ENCODE results near the gene LUZP1. TPM values are rescaled to one million over a fixed set of nuclear protein-coding genes. Genes with fewer than 3 reads are reported as not detected.
"Not testable (repeated sequence)": the region's sequence is repeated elsewhere in the genome, so short reads cannot be mapped to it uniquely, and the experiment has no call there.

LUZP1 gene
- total RNA-seq, 1 donor from 2014 or later = 27.1 TPM

DNA sequence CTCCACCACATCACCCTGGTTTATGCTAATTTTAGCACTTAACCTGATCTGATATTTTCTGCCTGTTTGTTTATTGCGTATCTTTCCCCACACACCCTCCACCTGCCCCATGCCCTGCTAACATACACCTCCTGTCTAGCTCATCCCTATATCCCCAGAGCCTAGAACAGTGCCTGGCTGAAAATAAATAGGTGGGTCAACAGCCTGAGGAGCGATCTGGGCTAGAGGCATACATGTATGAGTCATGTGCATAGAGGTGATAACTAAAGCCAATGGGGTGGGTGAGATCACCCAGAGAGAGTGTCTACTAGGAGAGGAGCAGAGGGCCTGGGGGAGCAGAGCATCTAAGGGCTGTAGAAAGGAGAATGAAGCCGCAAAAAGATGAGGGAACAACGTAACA is 46.0 kb upstream of the LUZP1 start:
- Histone ChIP-seq H3K36me3 (ENCODE audit: control insufficient read depth, insufficient read depth, low read length) (no peaks in the 10 kb centered on the region), H3K27me3 (ENCODE audit: control insufficient read depth, insufficient read depth, low read length) (peaks cover 28% of the 10 kb centered on the region), H3K4me3 (ENCODE audit: low read depth, low read length) (no peak overlapping the region)
- no peak for DNase-seq (ENCODE audit: low read depth)
- TF ChIP-seq, protein P1, sequence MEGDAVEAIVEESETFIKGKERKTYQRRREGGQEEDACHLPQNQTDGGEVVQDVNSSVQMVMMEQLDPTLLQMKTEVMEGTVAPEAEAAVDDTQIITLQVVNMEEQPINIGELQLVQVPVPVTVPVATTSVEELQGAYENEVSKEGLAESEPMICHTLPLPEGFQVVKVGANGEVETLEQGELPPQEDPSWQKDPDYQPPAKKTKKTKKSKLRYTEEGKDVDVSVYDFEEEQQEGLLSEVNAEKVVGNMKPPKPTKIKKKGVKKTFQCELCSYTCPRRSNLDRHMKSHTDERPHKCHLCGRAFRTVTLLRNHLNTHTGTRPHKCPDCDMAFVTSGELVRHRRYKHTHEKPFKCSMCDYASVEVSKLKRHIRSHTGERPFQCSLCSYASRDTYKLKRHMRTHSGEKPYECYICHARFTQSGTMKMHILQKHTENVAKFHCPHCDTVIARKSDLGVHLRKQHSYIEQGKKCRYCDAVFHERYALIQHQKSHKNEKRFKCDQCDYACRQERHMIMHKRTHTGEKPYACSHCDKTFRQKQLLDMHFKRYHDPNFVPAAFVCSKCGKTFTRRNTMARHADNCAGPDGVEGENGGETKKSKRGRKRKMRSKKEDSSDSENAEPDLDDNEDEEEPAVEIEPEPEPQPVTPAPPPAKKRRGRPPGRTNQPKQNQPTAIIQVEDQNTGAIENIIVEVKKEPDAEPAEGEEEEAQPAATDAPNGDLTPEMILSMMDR (IDR thresholded peaks at IDR 0.05; ENCODE audit: insufficient read depth, low read length, poor library complexity, severe bottlenecking) = no peak

DNA sequence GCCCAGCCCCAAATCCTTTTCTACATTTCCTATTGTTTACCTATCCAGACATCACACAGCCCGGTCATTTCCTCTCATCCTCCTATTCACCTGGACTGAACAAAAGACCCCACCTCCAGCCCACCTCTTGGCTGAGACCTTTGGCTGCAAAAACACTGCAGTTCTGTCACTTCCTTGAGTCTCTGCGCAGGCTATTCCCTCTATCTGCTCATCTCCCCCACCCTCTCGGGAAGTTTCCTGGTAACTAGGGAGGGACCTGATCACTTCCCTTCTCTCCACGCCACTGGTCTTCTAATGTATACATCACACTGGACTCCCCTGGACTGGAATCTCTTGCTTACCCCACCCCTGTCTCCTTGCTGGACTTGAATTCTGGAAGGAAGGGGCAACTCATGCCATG is 43.3 kb upstream of the LUZP1 start:
- Histone ChIP-seq H3K27me3 (ENCODE audit: control insufficient read depth, insufficient read depth, low read length) (peaks cover 14% of the 10 kb centered on the region), H3K4me3 (ENCODE audit: low read depth, low read length) (no peak overlapping the region), H3K36me3 (ENCODE audit: control insufficient read depth, insufficient read depth, low read length) (no peaks in the 10 kb centered on the region)
- TF ChIP-seq, protein P1 (IDR thresholded peaks at IDR 0.05; ENCODE audit: insufficient read depth, low read length, poor library complexity, severe bottlenecking) = no peak
- DNase-seq (ENCODE audit: low read depth) = no peak

DNA sequence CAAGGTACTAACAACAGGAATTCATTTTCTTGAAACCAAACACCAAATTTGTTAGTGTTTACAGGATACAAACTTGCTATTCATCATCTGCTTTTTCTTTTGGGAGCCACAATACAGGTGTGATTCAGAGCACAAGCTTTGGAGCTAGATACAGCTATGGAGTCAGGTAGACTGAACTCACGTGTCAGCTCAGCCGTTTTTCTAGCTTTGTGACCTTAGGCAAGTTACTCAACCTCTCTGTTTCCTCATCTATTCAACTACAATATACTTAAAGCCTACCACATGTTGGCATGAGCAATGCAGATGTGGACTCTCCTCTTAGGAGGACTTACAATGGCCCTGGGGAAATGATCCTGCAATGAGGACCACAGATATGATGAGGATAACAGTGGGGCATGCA is 42.3 kb upstream of the LUZP1 start:
- Histone ChIP-seq H3K4me3 (ENCODE audit: low read depth, low read length) (no peak overlapping the region), H3K36me3 (ENCODE audit: control insufficient read depth, insufficient read depth, low read length) (no peaks in the 10 kb centered on the region), H3K27me3 (ENCODE audit: control insufficient read depth, insufficient read depth, low read length) (peaks cover 5% of the 10 kb centered on the region)
- DNase-seq (ENCODE audit: low read depth) = no peak
- TF ChIP-seq, protein P1 (IDR thresholded peaks at IDR 0.05; ENCODE audit: insufficient read depth, low read length, poor library complexity, severe bottlenecking) = no peak

DNA sequence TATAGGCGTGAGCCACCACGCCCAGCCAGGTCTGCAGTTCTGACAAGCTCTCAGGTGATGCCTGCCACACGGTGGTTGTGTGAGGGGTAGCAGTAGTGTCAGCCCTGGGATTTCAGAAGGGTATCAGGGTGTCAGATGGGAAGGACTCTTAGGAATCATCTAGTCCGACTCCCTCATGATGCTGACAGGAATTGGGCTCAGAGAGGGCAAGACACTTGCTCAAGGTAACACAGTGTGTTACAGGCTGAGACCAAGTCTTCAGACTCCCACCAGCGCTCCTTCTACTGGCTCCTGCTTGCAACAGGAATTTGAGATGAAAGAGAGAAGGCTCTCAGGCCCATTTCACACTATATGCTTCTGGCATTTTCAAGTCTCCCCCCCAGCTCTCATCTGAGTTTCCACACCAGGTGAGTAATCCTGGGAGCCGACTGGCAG is 41.7 kb upstream of the LUZP1 start:
- TF ChIP-seq, protein P1 (IDR thresholded peaks at IDR 0.05; ENCODE audit: insufficient read depth, low read length, poor library complexity, severe bottlenecking) = peak; percentile 20
- Histone ChIP-seq H3K4me3 (ENCODE audit: low read depth, low read length) (no peak overlapping the region), H3K36me3 (ENCODE audit: control insufficient read depth, insufficient read depth, low read length) (no peaks in the 10 kb centered on the region), H3K27me3 (ENCODE audit: control insufficient read depth, insufficient read depth, low read length) (no peaks in the 10 kb centered on the region)
- DNase-seq (ENCODE audit: low read depth) = peak; percentile 53

DNA sequence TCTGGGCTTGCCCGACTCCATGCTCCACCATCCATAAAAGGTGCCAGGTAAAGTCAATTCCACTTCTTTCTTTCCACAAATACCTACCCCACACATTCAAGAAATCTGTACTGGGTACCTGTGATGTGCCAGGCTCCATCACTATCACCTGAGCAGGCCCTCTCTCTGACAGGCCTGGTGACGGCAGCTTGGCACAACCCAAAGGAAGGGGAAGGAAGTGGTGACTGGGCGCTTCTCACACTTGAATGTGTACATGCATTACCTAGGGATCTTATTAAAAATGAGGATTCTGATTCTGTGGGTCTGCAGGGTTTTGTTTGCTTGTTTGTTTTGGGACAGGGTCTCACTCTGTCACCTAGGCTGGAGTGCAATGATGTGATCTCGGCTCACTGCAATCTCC is 41.1 kb upstream of the LUZP1 start:
- no peak for DNase-seq (ENCODE audit: low read depth)
- H3K4me3 ChIP-seq (ENCODE audit: low read depth, low read length) = no peak overlapping the region
- no peaks in the 10 kb centered on the region for H3K27me3 ChIP-seq (ENCODE audit: control insufficient read depth, insufficient read depth, low read length)
- H3K36me3 ChIP-seq (ENCODE audit: control insufficient read depth, insufficient read depth, low read length) = no peaks in the 10 kb centered on the region
- TF ChIP-seq, protein P1 (IDR thresholded peaks at IDR 0.05; ENCODE audit: insufficient read depth, low read length, poor library complexity, severe bottlenecking) = no peak

DNA sequence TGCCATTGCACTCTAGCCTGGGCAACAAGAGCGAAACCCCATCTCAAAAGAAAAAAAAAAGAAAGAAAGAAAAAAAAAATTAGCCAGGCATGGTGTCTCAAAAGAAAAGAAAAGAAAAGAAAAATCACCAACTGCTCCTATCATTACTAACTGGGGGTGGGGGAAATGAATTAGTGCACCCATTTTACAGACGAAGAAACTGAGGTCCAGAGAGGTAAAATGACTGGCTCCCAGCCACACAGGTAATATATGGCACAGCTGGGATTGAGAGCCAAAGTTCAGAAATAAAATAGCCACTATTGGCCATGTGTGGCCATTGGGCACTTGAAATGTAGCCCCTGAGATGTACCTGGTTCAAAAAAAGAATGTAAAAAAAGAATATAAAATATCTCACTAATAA is 39.9 kb upstream of the LUZP1 start:
- TF ChIP-seq, protein P1 (IDR thresholded peaks at IDR 0.05; ENCODE audit: insufficient read depth, low read length, poor library complexity, severe bottlenecking) = no peak
- H3K4me3 ChIP-seq (ENCODE audit: low read depth, low read length) = no peak overlapping the region
- no peak for DNase-seq (ENCODE audit: low read depth)
- no peaks in the 10 kb centered on the region for H3K27me3 ChIP-seq (ENCODE audit: control insufficient read depth, insufficient read depth, low read length)
- no peaks in the 10 kb centered on the region for H3K36me3 ChIP-seq (ENCODE audit: control insufficient read depth, insufficient read depth, low read length)

GRCh38 chr1:23207733-23208132 is 39.1 kb upstream of the LUZP1 start:
- not testable (repeated sequence) for H3K4me3 ChIP-seq (ENCODE audit: low read depth, low read length); H3K36me3 ChIP-seq (ENCODE audit: control insufficient read depth, insufficient read depth, low read length); DNase-seq (ENCODE audit: low read depth); H3K27me3 ChIP-seq (ENCODE audit: control insufficient read depth, insufficient read depth, low read length)

Measured in kidney epithelial cell (primary cell).